Endothelial cell of umbilical vein (primary cell): Measurements from ENCODE around the gene STAT2.

Source experiments
- EZH2 ChIP-seq: IDR thresholded peaks from 2 replicates; pipeline ENCODE4 v1.6.1; 2012; ENCODE audit warnings: borderline replicate concordance, low read depth, mild to moderate bottlenecking, moderate library complexity, low read length, inconsistent platforms; ENCODE audit not compliant: severe bottlenecking
- FOS ChIP-seq: IDR thresholded peaks from 2 replicates; pipeline ENCODE4 v1.6.1; 2011; ENCODE audit warnings: mild to moderate bottlenecking, low read length, moderate library complexity, borderline replicate concordance; ENCODE audit not compliant: insufficient read depth
- GATA2 ChIP-seq: IDR thresholded peaks from 2 replicates; pipeline ENCODE4 v1.7.0; 2011; ENCODE audit warnings: low read depth, mild to moderate bottlenecking, moderate library complexity, mixed read lengths, low read length; ENCODE audit not compliant: insufficient read length, insufficient read depth
- JUN ChIP-seq: IDR thresholded peaks from 2 replicates; pipeline ENCODE4 v1.6.1; 2011; ENCODE audit warnings: borderline replicate concordance, low read depth; ENCODE audit not compliant: insufficient read length, insufficient read depth
- MYC ChIP-seq: IDR thresholded peaks from one replicate; pipeline ENCODE4 v1.6.1; 2011; ENCODE audit warnings: mild to moderate bottlenecking, low read depth, low read length
- POLR2A ChIP-seq: IDR thresholded peaks from 2 replicates; pipeline ENCODE4 v1.6.1; 2012; ENCODE audit warnings: low read depth, mild to moderate bottlenecking, control low read depth, low read length
- POLR2AphosphoS5 ChIP-seq: IDR thresholded peaks from 2 replicates; pipeline ENCODE4 v1.6.1; 2012; ENCODE audit warnings: low read depth, mild to moderate bottlenecking, control low read depth, low read length, moderate library complexity; ENCODE audit not compliant: insufficient read depth
- TF ChIP-seq, protein P1 (sequence below), 2 donors: IDR thresholded peaks; 1 replicate in 1 of 2; 2 replicates in 1 of 2; pipeline ENCODE4 v1.5.1; 2011; ENCODE audit warnings: low read length in 2 of 2, mild to moderate bottlenecking in 2 of 2, moderate library complexity in 2 of 2, control low read depth in 1 of 2, inconsistent platforms in 1 of 2, low read depth in 1 of 2; ENCODE audit not compliant: insufficient read depth in 1 of 2; ENCODE audit errors: extremely low read depth in 1 of 2
- TF ChIP-seq, protein P2 (sequence below): IDR thresholded peaks from 2 replicates; pipeline ENCODE4 v1.6.1; 2011; ENCODE audit not compliant: insufficient read depth, insufficient read length

DNA sequence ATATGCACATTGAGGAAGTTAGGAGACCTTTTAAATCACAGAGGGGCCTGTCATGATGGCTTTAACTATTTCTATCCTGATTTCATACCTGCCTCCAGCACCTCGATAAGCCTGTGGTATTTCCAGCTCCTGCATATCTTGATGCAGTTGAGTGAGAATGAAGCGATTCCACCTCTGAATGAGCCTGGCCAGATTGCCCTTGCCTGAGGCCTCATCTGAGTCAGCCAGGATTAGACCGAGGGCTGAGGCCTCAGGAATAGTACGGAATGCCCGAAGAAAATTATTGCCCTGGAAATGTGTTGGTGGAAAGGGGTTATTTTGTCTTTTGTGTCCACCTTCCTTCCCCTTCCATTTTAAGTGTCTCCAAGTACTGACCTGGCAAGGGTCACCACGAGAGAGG lies 35.7 kb downstream of the STAT2 start:
- TF ChIP-seq, protein P1, sequence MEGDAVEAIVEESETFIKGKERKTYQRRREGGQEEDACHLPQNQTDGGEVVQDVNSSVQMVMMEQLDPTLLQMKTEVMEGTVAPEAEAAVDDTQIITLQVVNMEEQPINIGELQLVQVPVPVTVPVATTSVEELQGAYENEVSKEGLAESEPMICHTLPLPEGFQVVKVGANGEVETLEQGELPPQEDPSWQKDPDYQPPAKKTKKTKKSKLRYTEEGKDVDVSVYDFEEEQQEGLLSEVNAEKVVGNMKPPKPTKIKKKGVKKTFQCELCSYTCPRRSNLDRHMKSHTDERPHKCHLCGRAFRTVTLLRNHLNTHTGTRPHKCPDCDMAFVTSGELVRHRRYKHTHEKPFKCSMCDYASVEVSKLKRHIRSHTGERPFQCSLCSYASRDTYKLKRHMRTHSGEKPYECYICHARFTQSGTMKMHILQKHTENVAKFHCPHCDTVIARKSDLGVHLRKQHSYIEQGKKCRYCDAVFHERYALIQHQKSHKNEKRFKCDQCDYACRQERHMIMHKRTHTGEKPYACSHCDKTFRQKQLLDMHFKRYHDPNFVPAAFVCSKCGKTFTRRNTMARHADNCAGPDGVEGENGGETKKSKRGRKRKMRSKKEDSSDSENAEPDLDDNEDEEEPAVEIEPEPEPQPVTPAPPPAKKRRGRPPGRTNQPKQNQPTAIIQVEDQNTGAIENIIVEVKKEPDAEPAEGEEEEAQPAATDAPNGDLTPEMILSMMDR (IDR thresholded peaks at IDR 0.05; ENCODE audit: extremely low read depth in 1 of 2, insufficient read depth in 1 of 2, low read depth in 1 of 2, low read length in 2 of 2), result no peak
- TF ChIP-seq POLR2AphosphoS5, result no peak
- no peak for TF ChIP-seq POLR2A
- no peak for TF ChIP-seq EZH2
- TF ChIP-seq MYC, result no peak
- TF ChIP-seq, protein P2, sequence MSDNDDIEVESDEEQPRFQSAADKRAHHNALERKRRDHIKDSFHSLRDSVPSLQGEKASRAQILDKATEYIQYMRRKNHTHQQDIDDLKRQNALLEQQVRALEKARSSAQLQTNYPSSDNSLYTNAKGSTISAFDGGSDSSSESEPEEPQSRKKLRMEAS, result no peak
- TF ChIP-seq GATA2, result no peak
- no peak for TF ChIP-seq FOS
- no peak for TF ChIP-seq JUN
